H1 (cell line): Measurements from ENCODE around the gene CEP126. TPM values are rescaled to one million over a fixed set of nuclear protein-coding genes. Genes with fewer than 3 reads are reported as not detected.

Experiments
- CTCF ChIA-PET: fragments of 300-600 bp; sonication (Branson Sonifier 250); formaldehyde crosslinking; loops from one replicate; lab custom pipeline; 2021; ENCODE audit not compliant: partially characterized antibody; lab: Charles Lee
- POLR2A ChIA-PET: fragments of 300-600 bp; sonication (Branson Sonifier 250); formaldehyde crosslinking; loops from one replicate; lab custom pipeline; 2021; ENCODE audit warnings: inconsistent platforms; ENCODE audit not compliant: partially characterized antibody; lab: Charles Lee
- DNase-seq, 2 experiments: peaks; one replicate each; pipeline versions ENCODE4 v3.0.0 to v3.0.0-alpha.2; 2010 to 2022; ENCODE audit warnings: low spot score in 2 of 2, low read depth in 1 of 2, mixed read lengths in 1 of 2
- FAIRE-seq: peaks from 2 replicates; lab custom pipeline; 2011; peaks lifted over from hg19 to GRCh38; lab: Jason Lieb, UNC
- H2AFZ ChIP-seq: 2 replicates; pipeline ENCODE4 v1.8.1; 2012; ENCODE audit warnings: low read length, inconsistent platforms
- H2AK5ac ChIP-seq: 2 replicates; pipeline ENCODE4 v1.6.1; 2013; ENCODE audit warnings: low read depth, low read length
- H2BK120ac ChIP-seq: replicated peaks from 2 replicates; pipeline ENCODE3; 2013; ENCODE audit warnings: low read depth, low read length, inconsistent platforms
- H2BK12ac ChIP-seq: 2 replicates; pipeline ENCODE4 v1.6.1; 2013; ENCODE audit warnings: low read depth, low read length
- H2BK15ac ChIP-seq: 2 replicates; pipeline ENCODE4 v1.6.1; 2013; ENCODE audit warnings: low read length
- H2BK20ac ChIP-seq: 2 replicates; pipeline ENCODE4 v1.6.1; 2013; ENCODE audit warnings: low read length
- H2BK5ac ChIP-seq: 2 replicates; pipeline ENCODE4 v1.6.1; 2013; ENCODE audit warnings: low read depth, low read length
- H3K14ac ChIP-seq: 2 replicates; pipeline ENCODE4 v1.6.1; 2013; ENCODE audit warnings: inconsistent platforms; ENCODE audit not compliant: insufficient read length
- H3K18ac ChIP-seq: 2 replicates; pipeline ENCODE4 v1.6.1; 2013; ENCODE audit warnings: low read length; ENCODE audit errors: extremely low read depth
- H3K23ac ChIP-seq: 2 replicates; pipeline ENCODE4 v1.6.1; 2013; ENCODE audit warnings: inconsistent platforms; ENCODE audit not compliant: insufficient read length
- H3K23me2 ChIP-seq: 2 replicates; pipeline ENCODE4 v1.6.1; 2013; ENCODE audit warnings: low read depth, low read length
- H3K27ac ChIP-seq: 2 replicates; pipeline ENCODE4 v1.6.1; 2011; ENCODE audit warnings: low read depth, low read length, inconsistent platforms
- H3K27me3 ChIP-seq, 4 experiments: replicated peaks in 1 of 4; 1 replicate in 1 of 4; 2 replicates in 3 of 4; pipeline versions ENCODE4 v1.6.1 to v1.8.1; 2011 to 2013; ENCODE audit warnings: low read length in 3 of 4, mild to moderate bottlenecking in 3 of 4, inconsistent platforms in 2 of 4, mixed read lengths in 2 of 4, moderate library complexity in 1 of 4; ENCODE audit not compliant: control insufficient read depth in 3 of 4, insufficient read depth in 3 of 4; ENCODE audit errors: extremely low read depth in 1 of 4
- H3K36me3 ChIP-seq, 4 experiments: 2 replicates each; pipeline versions ENCODE4 v1.6.1 to v1.8.1; 2011 to 2013; ENCODE audit warnings: mild to moderate bottlenecking in 4 of 4, low read length in 3 of 4, moderate library complexity in 2 of 4, control low read depth in 1 of 4, inconsistent platforms in 1 of 4; ENCODE audit not compliant: insufficient read depth in 4 of 4, control insufficient read depth in 2 of 4
- H3K4ac ChIP-seq: replicated peaks from 2 replicates; pipeline ENCODE3; 2013; ENCODE audit warnings: low read length, low read depth, mixed read lengths, inconsistent platforms; ENCODE audit not compliant: insufficient read length
- H3K4me1 ChIP-seq, 4 experiments: replicated peaks in 1 of 4; 1 replicate in 1 of 4; 2 replicates in 3 of 4; pipeline versions ENCODE4 v1.6.1 to v1.8.1; 2011 to 2013; ENCODE audit warnings: low read length in 3 of 4, inconsistent platforms in 2 of 4, mixed read lengths in 1 of 4; ENCODE audit not compliant: insufficient read depth in 4 of 4, control insufficient read depth in 3 of 4
- H3K4me2 ChIP-seq, 2 experiments: 2 replicates each; pipeline versions ENCODE4 v1.6.1 to v1.8.1; 2011 to 2013; ENCODE audit warnings: low read depth in 2 of 2, low read length in 2 of 2, control low read depth in 1 of 2, inconsistent platforms in 1 of 2, mild to moderate bottlenecking in 1 of 2; ENCODE audit not compliant: insufficient read depth in 1 of 2
- H3K4me3 ChIP-seq, 4 experiments: fragments of 200-600, 300-600 bp in 1 of 4; sonication (generic), shearing (Covaris generic), sonication (Bioruptor Twin) in 1 of 4; 2 replicates each; pipeline versions ENCODE4 v1.5.1 to v1.8.1; 2011 to 2016; ENCODE audit warnings: low read length in 4 of 4, low read depth in 3 of 4, control low read depth in 2 of 4, inconsistent platforms in 2 of 4, mild to moderate bottlenecking in 2 of 4, mixed read lengths in 1 of 4, moderate library complexity in 1 of 4; ENCODE audit not compliant: insufficient read depth in 2 of 4; ENCODE audit errors: extremely low read depth in 1 of 4
- H3K56ac ChIP-seq: replicated peaks from 2 replicates; pipeline ENCODE3; 2013; ENCODE audit warnings: low read depth, mild to moderate bottlenecking, mixed read lengths, low read length, inconsistent platforms; ENCODE audit not compliant: insufficient read length
- H3K79me1 ChIP-seq: 2 replicates; pipeline ENCODE4 v1.6.1; 2013; ENCODE audit warnings: low read depth, low read length, control low read depth
- H3K79me2 ChIP-seq, 2 experiments: 2 replicates each; pipeline versions ENCODE4 v1.6.1 to v1.8.1; 2012 to 2013; ENCODE audit warnings: low read length in 2 of 2, mild to moderate bottlenecking in 2 of 2, inconsistent platforms in 1 of 2; ENCODE audit not compliant: insufficient read depth in 2 of 2, control insufficient read depth in 1 of 2
- H3K9ac ChIP-seq, 4 experiments: replicated peaks in 1 of 4; 1 replicate in 1 of 4; 2 replicates in 3 of 4; pipeline versions ENCODE4 v1.6.1 to v1.8.1; 2011 to 2013; ENCODE audit warnings: low read depth in 3 of 4, low read length in 3 of 4, control low read depth in 2 of 4, mild to moderate bottlenecking in 2 of 4, moderate library complexity in 2 of 4, inconsistent platforms in 1 of 4; ENCODE audit errors: extremely low read depth in 1 of 4
- H3K9me3 ChIP-seq, 2 experiments: 2 replicates each; pipeline versions ENCODE4 v1.6.1 to v1.8.1; 2012 to 2013; ENCODE audit warnings: mild to moderate bottlenecking in 2 of 2, moderate library complexity in 2 of 2, control low read depth in 1 of 2, inconsistent platforms in 1 of 2, low read depth in 1 of 2, low read length in 1 of 2, mixed read lengths in 1 of 2; ENCODE audit not compliant: insufficient read depth in 2 of 2
- H4K20me1 ChIP-seq, 2 experiments: replicated peaks in 1 of 2; 2 replicates each; pipeline versions ENCODE3 to v1.8.1; 2011 to 2013; ENCODE audit warnings: inconsistent platforms in 2 of 2, low read length in 2 of 2, mild to moderate bottlenecking in 1 of 2; ENCODE audit not compliant: insufficient read depth in 2 of 2, control insufficient read depth in 1 of 2
- H4K5ac ChIP-seq: 2 replicates; pipeline ENCODE4 v1.6.1; 2013; ENCODE audit warnings: low read length, low read depth, mixed read lengths, inconsistent platforms; ENCODE audit not compliant: insufficient read length
- H4K8ac ChIP-seq: 2 replicates; pipeline ENCODE4 v1.8.0; 2013; ENCODE audit warnings: mild to moderate bottlenecking, moderate library complexity, low read length, inconsistent platforms; ENCODE audit not compliant: insufficient read depth; ENCODE audit errors: extremely low read depth
- H4K91ac ChIP-seq: replicated peaks from 2 replicates; pipeline ENCODE3; 2013; ENCODE audit warnings: low read length, mixed read lengths, inconsistent platforms; ENCODE audit not compliant: insufficient read length
- ASH2L ChIP-seq: fragments of 200-600, 300-600 bp; sonication (generic); IDR thresholded peaks from one replicate; pipeline ENCODE4 v1.7.1; 2017; ENCODE audit warnings: low read length
- CHD1 ChIP-seq: IDR thresholded peaks from 2 replicates; pipeline ENCODE4 v1.6.1; 2012; ENCODE audit warnings: low read depth, low read length, improper control_type of control experiment
- CREB1 ChIP-seq: IDR thresholded peaks from 2 replicates; pipeline ENCODE4 v1.6.1; 2012; ENCODE audit warnings: inconsistent platforms
- GABPA ChIP-seq: IDR thresholded peaks from 2 replicates; pipeline ENCODE4 v1.6.1; 2011; ENCODE audit warnings: mild to moderate bottlenecking, low read length, moderate library complexity, borderline replicate concordance; ENCODE audit not compliant: insufficient read depth
- RAD21 ChIP-seq, 2 experiments: IDR thresholded peaks in 1 of 2; conservative IDR thresholded peaks in 1 of 2; 2 replicates each; pipeline ENCODE4 v1.6.1; 2011; ENCODE audit warnings: low read depth in 2 of 2, low read length in 2 of 2, improper control_type of control experiment in 1 of 2, inconsistent platforms in 1 of 2, mild to moderate bottlenecking in 1 of 2, moderate library complexity in 1 of 2
- RFX5 ChIP-seq: IDR thresholded peaks from 2 replicates; pipeline ENCODE4 v1.6.1; 2011; ENCODE audit warnings: low read depth, low read length, improper control_type of control experiment, borderline replicate concordance
- SUZ12 ChIP-seq: fragments of 200-600 bp; sonication (generic); IDR thresholded peaks from 2 replicates; pipeline ENCODE4 v1.6.1; 2012; ENCODE audit warnings: mild to moderate bottlenecking, inconsistent platforms, low read length, moderate library complexity, mixed read lengths
- WGBS, 2 experiments: shearing (Covaris generic) in 1 of 2; methylation state at CpG; one replicate each; pipeline versions ENCODE4 v1.1.6 to v1.1.7; 2013 to 2015; ENCODE audit warnings: low lambda C conversion rate in 2 of 2, mixed read lengths in 2 of 2, inconsistent platforms in 1 of 2, low coverage in 1 of 2, missing lambda C conversion rate in 1 of 2; ENCODE audit not compliant: insufficient replicate concordance in 2 of 2, insufficient coverage in 1 of 2, insufficient read length in 1 of 2; ENCODE audit errors: extremely low coverage in 1 of 2, missing lambda C conversion rate in 1 of 2; 5-methylcytosine and 5-hydroxymethylcytosine counted together
- polyA plus RNA-seq, 7 experiments: library from polyadenylated mRNA; depleted of rRNA in 3 of 7; stranded (reverse) in 5 of 7; unstranded in 2 of 7; fragments of >200 nt in 5 of 7; fragments of 200-250 nt in 2 of 7; gene quantifications; 1 replicate in 5 of 7; 2 replicates in 1 of 7; 4 replicates in 1 of 7; pipeline versions ENCODE4 v1.2.1 to v1.2.3, GENCODE V29; 2011 to 2013; ENCODE audit warnings: missing spikeins in 2 of 7, mixed read lengths in 2 of 7
- total RNA-seq: library from RNA; stranded (reverse); fragmentation: NEBNext Ultra II Directional; extraction: Animal tissue kit (Norgen Biotek cat#: 25700); gene quantifications from 2 replicates; pipeline ENCODE4 v1.2.1, GENCODE V29; 2021

CEP126 gene
- total and polyA plus RNA-seq, 2 of the 8 experiments (the other 6 are each of a cell fraction or from before 2014, with no cell fraction given) = 0.76 to 1.9 TPM

GRCh38 chr11:101915791-101916291 is 1.0 kb downstream of the CEP126 start:
- no peak for DNase-seq
- H3K4me2 ChIP-seq = peak overlapping the region; percentile 69 to 82
- CTCF ChIA-PET = interaction anchor here (0.9 to 1.8 kb wide), 2 partner anchors 25 to 72 kb away, joined by 3 to 4 read pairs; no protein-coding TSS in a partner anchor
- H3K4me1 ChIP-seq = peaks cover 0 to 3% (median 2%) of the 10 kb centered on the region in 4 experiments; a peak in 4 of 7 replicates
- no peaks in the 10 kb centered on the region for H3K79me2 ChIP-seq
- no peak overlapping the region for H2AK5ac ChIP-seq
- H3K4me3 ChIP-seq = peak overlapping the region; percentile 58 to 72 (median 70); a peak in 7 of 8 replicates
- peak overlapping the region in 1 of 4 experiments; percentile 43; a peak in 1 of 7 replicates for H3K9ac ChIP-seq
- no peak overlapping the region for H3K27ac ChIP-seq
- POLR2A ChIA-PET = no interaction called here
- H3K23me2 ChIP-seq = peaks cover 6% of the 10 kb centered on the region
- TF ChIP-seq CHD1 (no peak), RAD21 (IDR thresholded peaks at IDR 0.05 in 1 of 2, conservative IDR thresholded peaks at IDR 0.05 in 1 of 2; ENCODE audit: low read depth in 2 of 2, low read length in 2 of 2) (no peak), ASH2L (no peak), RFX5 (no peak), SUZ12 (no peak), GABPA (no peak), CREB1 (no peak)
- no peak overlapping the region for H3K18ac ChIP-seq
- no peak overlapping the region for H2BK15ac ChIP-seq
- no peak overlapping the region for H4K8ac ChIP-seq
- no peaks in the 10 kb centered on the region for H4K20me1 ChIP-seq
- no peak overlapping the region for H2AFZ ChIP-seq
- no peaks in the 10 kb centered on the region for H3K79me1 ChIP-seq
- no peak overlapping the region for H4K5ac ChIP-seq
- no peak overlapping the region for H3K14ac ChIP-seq
- H3K56ac ChIP-seq = no peak overlapping the region
- H2BK120ac ChIP-seq = no peak overlapping the region
- H3K23ac ChIP-seq = no peak overlapping the region
- WGBS, 2 experiments = 56% methylated on average over 4 of the region's 4 CpGs; no CpG with 5 or more reads in 1 of the 2 experiments
- no peak overlapping the region for H2BK20ac ChIP-seq
- no peaks in the 10 kb centered on the region for H3K9me3 ChIP-seq
- H4K91ac ChIP-seq = no peak overlapping the region
- no peaks in the 10 kb centered on the region for H3K27me3 ChIP-seq
- no peak for FAIRE-seq
- H2BK12ac ChIP-seq = no peak overlapping the region
- no peak overlapping the region for H2BK5ac ChIP-seq
- H3K36me3 ChIP-seq = no peaks in the 10 kb centered on the region
- H3K4ac ChIP-seq = no peak overlapping the region
